Kidney tubule cell (primary cell): ENCODE results near the gene GLMP.

Experiments
- DNase-seq: peaks from one replicate; pipeline ENCODE4 v3.0.0-alpha.2; 2018; ENCODE audit warnings: low spot score

The GLMP gene

DNA sequence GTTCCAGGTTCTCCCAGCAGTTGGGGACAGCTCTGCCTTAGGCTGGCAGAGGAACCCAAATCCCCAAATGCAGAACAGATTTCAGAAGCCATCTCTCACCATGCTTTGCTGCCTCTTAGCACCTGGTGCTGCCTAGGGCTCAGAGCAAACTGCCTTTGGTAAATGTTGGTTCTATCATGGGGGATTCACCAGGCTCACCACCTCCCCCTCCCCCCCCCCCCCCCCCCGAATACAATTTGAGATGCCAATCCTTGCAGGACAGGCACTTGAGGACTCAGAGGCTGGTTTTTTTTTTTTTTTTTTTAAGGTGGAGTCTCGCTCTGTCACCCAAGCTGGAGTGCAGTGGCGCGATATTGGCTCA lies 47.2 kb downstream of the GLMP start:
- DNase-seq = no peak

DNA sequence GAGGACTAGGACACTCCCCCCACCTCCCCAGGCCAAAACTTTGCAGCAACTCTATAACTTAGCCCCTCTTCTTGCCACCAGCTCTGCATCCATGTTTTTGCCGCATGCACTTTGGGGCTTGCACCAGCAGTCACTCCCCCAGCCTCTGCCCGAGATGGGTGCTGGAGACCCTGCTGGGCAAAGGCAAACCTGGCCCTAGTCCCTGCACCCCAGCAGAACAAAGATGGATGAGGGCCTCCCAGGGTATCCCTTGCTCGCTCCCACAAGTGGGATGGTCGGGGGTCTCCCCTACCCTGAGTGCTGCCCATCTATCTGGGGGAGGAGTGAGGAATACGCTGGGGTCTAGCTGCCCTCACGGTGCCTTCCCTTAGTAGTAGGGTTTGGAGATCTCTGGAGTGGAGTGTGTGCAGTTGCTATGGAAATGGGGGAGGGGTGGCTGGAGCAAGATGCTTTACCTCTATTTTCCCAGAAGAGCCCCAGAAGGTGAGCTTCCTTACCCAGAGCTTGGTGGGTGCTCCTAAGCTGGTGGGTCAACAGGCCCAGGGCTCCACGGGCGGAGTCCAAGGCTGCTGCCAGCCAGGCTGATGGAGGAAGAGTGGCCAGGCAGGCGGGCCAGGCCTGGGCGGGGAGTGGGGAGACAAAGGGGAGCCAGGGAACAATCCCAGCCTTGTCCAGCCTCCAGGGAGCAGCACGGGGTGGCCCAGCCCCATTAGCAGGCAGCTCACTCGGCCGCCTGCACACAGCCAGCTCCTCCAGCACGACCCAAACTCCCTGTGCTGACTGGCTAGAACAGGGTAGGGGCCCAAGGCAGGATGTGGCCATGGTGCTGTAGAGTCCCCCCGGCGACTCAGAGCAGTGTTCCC lies 47.8 kb downstream of the GLMP start, which contains the start of gene PAQR6:
PAQR6 (minus strand) TSS at position 597 of the 863 bp plus-strand sequence. CDS start 1,325 bp downstream, outside the sequence.
- no peak for DNase-seq

DNA sequence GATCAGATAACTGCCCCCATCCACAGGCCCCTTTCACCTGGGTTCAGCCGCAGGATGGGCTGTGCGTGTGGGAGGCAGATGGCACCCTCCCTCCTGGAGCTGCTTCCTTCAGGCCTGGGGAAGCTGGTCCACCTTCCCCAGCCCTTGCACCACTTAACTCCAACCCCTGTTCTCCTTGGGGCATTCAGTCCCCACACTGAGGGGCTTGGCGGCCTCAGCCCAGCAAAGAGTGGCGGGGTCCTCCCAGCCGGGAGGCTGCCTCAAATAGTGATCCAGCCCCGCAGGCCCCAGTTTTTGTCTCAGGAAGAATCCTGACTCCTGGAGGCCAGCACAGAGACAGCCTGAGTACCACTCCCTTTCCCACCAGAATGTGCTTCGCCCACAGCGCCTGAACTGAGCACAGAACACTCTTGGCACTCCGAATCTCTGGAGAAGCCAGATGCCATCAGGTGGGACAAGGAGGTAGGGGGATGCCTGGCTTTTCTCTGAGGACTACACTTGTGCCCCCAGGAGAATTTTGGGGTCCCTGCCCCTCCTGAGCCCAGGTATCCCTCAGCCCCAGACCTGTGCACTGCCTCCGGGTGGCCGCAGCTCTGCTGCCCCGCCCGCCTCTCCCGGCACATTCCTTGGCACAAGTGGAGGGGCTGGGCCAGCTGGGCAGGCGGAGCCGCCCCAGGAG lies 48.6 kb downstream of the GLMP start:
- DNase-seq = no peak

DNA sequence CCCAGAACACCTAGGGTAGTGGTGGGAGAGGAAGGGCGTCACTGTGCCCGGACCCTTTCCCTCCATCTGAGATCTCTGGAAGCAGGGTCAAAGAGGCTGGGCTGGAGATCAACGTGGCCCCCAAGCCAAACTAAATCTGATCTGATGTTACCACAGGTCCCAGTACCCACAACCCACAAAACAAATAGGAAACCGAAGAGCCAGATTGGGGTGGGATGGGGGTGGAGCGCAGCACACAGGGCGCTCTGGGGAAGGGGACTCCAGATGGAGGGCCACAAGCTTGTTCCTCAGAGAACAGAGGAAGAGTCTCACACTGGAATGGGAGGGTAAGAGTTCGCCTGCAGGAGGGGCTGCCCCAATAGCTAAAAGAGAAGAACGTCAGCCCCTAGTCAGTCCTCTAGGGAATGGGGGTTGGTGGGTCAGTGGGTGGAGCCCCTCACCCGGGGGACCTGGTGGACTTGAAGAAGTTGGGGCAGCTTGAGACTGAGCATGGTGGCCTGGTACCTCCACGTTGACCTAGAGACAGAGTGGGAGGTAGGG lies 49.2 kb downstream of the GLMP start:
- DNase-seq = no peak

DNA sequence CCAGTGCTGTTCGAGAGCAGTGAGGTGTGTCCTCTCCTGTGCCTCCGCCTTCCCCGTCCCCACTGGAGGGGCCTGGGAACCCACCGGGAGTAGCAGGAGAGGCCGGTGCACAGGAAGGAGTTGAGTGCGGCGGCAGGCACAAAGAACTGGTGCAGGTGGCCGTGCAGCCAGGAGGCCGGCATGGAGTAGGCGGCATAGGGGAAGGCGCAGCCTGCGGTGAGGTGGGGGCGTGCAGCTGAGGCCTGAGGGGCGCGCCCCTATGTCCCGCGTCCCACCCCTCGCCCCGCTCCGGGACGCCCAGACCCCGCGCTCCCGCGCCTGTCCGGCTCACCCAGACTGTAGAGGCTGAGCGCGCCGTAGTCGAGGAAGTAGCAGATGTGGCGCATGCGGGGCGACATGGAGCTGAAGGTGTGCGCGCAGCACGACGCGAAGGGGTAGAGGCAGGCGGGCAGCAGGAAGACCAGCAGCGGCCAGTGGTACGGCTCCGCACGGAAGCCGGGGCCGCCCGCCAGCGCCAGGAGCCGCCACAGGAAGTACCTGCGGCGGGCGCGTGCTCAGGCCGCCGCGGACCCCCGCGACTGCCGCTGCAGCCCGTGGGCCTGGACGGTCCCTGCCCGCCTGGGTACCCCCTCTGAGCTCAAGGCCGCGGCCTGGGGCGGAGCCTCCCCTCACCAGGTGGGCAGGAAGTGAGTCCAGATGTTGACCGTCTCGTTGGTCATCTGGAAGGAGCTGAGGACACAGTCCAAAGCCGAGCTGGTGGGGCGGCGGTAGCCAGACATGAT lies 49.8 kb downstream of the GLMP start:
- peak; percentile 50 for DNase-seq

DNA sequence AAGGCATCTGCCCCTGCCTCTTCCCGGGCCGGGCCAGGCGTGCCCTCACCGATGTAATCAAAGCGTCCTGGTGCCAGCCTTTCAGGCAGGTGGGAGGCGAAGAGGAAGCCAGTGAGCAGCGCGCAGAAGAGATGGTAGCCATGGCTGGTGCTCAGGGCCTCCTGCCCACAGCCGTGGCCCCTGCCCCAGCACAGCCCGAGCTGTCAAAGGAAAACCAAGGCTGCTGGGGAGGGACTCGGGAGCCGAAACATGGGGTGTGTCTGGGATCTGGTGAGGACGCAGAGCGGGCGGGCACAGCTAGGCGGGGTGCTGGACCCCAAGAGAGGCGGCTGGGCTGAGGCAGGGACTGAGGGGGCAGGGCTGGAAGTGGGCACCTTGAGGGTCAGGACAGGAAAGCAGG lies 50.8 kb downstream of the GLMP start:
- DNase-seq = no peak

DNA sequence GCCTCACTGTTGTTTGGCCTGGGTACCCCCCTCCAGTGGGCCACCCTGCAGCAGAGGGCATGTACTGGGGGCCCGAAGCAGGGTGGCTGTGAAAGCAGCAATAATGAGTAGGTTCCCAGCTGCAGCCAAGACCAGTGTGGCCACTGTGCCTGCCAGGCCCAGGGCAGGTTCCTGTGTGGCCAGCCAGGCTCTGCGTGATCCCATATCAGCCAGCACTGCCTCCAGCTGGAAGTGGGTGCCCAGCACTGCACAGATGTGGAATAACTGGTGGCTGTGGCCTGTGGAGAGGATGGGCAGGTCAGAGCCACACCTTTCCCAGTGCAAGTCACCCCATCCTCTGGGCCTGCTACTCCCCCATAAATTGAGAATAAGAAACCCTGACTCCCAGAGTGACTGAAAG lies 51.4 kb downstream of the GLMP start:
- no peak for DNase-seq

DNA sequence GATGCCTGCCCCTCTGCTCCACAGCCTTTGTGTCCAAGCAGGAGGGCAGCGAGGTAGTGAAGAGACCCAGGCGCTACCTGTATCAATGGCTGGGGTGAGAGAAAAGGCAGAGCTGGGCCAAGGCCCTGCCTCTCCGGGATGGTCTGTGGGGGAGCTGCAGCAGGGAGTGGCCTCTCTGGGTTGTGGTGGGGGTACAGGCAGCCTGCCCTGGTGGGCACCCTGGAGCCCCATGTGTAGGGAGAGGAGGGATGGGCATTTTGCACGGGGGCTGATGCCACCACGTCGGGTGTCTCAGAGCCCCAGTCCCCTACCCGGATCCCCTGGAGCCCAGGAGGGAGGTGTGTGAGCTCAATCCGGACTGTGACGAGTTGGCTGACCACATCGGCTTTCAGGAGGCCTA lies 52.7 kb downstream of the GLMP start:
- DNase-seq = no peak
